ENCODE data around the gene SLC22A16.
"Not testable (repeated sequence)": the region's sequence is repeated elsewhere in the genome, so short reads cannot be mapped to it uniquely, and the experiment has no call there.

The SLC22A16 gene

GRCh38 chr6:110520209-110520965, 44.0 kb upstream of the SLC22A16 start:
- TF ChIP-seq, protein P1, sequence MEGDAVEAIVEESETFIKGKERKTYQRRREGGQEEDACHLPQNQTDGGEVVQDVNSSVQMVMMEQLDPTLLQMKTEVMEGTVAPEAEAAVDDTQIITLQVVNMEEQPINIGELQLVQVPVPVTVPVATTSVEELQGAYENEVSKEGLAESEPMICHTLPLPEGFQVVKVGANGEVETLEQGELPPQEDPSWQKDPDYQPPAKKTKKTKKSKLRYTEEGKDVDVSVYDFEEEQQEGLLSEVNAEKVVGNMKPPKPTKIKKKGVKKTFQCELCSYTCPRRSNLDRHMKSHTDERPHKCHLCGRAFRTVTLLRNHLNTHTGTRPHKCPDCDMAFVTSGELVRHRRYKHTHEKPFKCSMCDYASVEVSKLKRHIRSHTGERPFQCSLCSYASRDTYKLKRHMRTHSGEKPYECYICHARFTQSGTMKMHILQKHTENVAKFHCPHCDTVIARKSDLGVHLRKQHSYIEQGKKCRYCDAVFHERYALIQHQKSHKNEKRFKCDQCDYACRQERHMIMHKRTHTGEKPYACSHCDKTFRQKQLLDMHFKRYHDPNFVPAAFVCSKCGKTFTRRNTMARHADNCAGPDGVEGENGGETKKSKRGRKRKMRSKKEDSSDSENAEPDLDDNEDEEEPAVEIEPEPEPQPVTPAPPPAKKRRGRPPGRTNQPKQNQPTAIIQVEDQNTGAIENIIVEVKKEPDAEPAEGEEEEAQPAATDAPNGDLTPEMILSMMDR (conservative IDR thresholded peaks at IDR 0.05; ENCODE audit: low read length): no peak
- no peak for DNase-seq (ENCODE audit: low read depth)
- H3K4me3 ChIP-seq (ENCODE audit: low read length): no peak overlapping the region

GRCh38 chr6:110517601-110518281, 41.3 kb upstream of the SLC22A16 start:
- TF ChIP-seq, protein P1 (conservative IDR thresholded peaks at IDR 0.05; ENCODE audit: low read length): no peak
- no peak for DNase-seq (ENCODE audit: low read depth)

GRCh38 chr6:110517034-110517433, 40.6 kb upstream of the SLC22A16 start:
- no peak overlapping the region for H3K4me3 ChIP-seq (ENCODE audit: low read length)
- no peak for DNase-seq (ENCODE audit: low read depth)
- TF ChIP-seq, protein P1 (conservative IDR thresholded peaks at IDR 0.05; ENCODE audit: low read length): no peak

More at GRCh38 chr6:110517601-110518281, 41.3 kb upstream of the SLC22A16 start:
- no peak overlapping the region for H3K4me3 ChIP-seq (ENCODE audit: low read length)

DNA sequence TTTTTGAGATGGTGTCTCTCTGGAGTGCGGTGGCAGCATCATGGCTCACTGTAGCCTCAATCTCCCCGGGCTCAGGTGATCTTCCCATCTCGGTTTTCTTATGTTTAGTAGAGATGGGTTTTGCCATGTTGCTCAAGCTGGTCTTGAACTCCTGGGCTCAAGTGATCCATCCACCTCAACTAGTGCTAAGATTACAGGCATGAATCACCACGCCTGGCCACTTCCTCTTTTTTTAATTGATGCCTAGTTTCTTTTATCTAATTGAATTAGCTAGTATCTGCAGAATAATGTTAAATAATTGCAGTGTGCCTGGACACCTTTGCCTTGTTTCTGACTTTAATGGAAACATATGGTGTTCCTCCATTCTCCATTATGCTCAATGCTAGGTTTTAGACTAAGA, 38.4 kb upstream of the SLC22A16 start:
- TF ChIP-seq, protein P1 (conservative IDR thresholded peaks at IDR 0.05; ENCODE audit: low read length): no peak
- DNase-seq (ENCODE audit: low read depth): no peak
- no peak overlapping the region for H3K4me3 ChIP-seq (ENCODE audit: low read length)

DNA sequence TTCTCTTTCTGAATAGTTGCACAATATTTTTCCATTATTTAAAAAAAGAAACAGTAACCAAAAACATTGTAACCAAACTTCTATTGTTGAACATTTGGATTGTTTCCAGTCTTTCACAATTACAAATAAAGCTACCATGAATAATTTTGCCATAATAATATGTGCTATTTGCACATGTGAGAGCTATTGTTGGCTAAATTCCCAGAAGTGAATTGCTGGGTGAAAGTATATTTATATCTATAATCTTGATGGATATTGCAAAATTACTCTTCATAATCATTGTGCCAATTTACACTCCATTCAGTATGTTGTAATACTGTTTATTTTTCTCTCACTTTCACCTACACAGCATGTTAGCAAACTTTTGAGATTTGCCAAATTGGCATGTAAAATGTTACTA, 36.6 kb upstream of the SLC22A16 start:
- TF ChIP-seq, protein P1 (conservative IDR thresholded peaks at IDR 0.05; ENCODE audit: low read length): no peak
- peak; percentile 47 for DNase-seq (ENCODE audit: low read depth)
- no peak overlapping the region for H3K4me3 ChIP-seq (ENCODE audit: low read length)

- H3K4me3 ChIP-seq (ENCODE audit: low read length); DNase-seq (ENCODE audit: low read depth): not testable (repeated sequence)
These were observed 36.1 kb upstream of the SLC22A16 start for GRCh38 chr6:110512549-110512948.

DNA sequence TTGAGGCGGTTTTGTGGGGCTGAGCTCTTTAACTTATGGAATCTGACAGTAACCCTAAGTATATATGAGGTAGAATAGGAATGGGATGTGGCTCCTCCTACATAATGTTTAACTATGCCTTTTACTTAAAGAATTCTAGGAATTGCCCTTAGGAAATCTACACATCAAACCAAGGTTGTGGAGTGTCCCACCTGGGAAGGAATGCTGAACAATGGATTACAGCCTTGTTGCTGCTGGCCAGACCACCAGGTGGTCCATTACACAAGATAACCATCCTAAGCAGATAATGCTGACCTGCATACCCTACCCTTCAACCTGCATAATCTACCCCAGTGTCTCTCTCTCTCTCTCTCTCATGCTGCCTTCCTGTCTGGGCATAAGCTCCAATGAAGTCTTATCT, 35.0 kb upstream of the SLC22A16 start:
- TF ChIP-seq, protein P1 (conservative IDR thresholded peaks at IDR 0.05; ENCODE audit: low read length): no peak
- DNase-seq (ENCODE audit: low read depth): no peak
- no peak overlapping the region for H3K4me3 ChIP-seq (ENCODE audit: low read length)

Measured in AG10803 (cell line).